Smooth muscle cell (in vitro differentiated cells): ENCODE measurements around the gene VDR. TPM values are rescaled to one million over a fixed set of nuclear protein-coding genes. Genes with fewer than 3 reads are reported as not detected.

Experiments used
- DNase-seq: peaks from one replicate; lab custom pipeline; 2025; ENCODE audit not compliant: unreplicated experiment; lab: John Stamatoyannopoulos, UW
- H2AFZ ChIP-seq: fragments of 200-600 bp; sonication (generic); 2 replicates; pipeline ENCODE4 v1.6.0; 2016; ENCODE audit warnings: antibody characterized with exemption, low read depth, mild to moderate bottlenecking
- H3F3A ChIP-seq: fragments of 200-600 bp; sonication (generic); 2 replicates; pipeline ENCODE4 v1.6.0; 2017; ENCODE audit warnings: antibody characterized with exemption, low read depth
- H3K27ac ChIP-seq: fragments of 200-600 bp; sonication (generic); 2 replicates; pipeline ENCODE4 v1.5.1; 2016; ENCODE audit warnings: low read depth, mild to moderate bottlenecking
- H3K27me3 ChIP-seq: fragments of 200-600 bp; sonication (generic); 2 replicates; pipeline ENCODE4 v1.6.1; 2016; ENCODE audit warnings: low read depth, mild to moderate bottlenecking
- H3K36me3 ChIP-seq: fragments of 200-600 bp; sonication (generic); 2 replicates; pipeline ENCODE4 v1.5.1; 2016; ENCODE audit warnings: low read depth
- H3K4me1 ChIP-seq: fragments of 200-600 bp; sonication (generic); 2 replicates; pipeline ENCODE4 v1.5.1; 2016; ENCODE audit warnings: low read depth
- H3K4me2 ChIP-seq: fragments of 200-600 bp; sonication (generic); 2 replicates; pipeline ENCODE4 v1.6.0; 2016; ENCODE audit warnings: mild to moderate bottlenecking
- H3K4me3 ChIP-seq: fragments of 200-600 bp; sonication (generic); 2 replicates; pipeline ENCODE4 v1.5.1; 2016; ENCODE audit warnings: mild to moderate bottlenecking
- H3K79me2 ChIP-seq: fragments of 200-600 bp; sonication (generic); 2 replicates; pipeline ENCODE4 v1.6.0; 2016; ENCODE audit warnings: low read depth, mild to moderate bottlenecking
- H3K9ac ChIP-seq: fragments of 200-600 bp; sonication (generic); 2 replicates; pipeline ENCODE4 v1.6.0; 2016; ENCODE audit warnings: low read depth
- H3K9me3 ChIP-seq: fragments of 200-600 bp; sonication (generic); replicated peaks from 2 replicates; pipeline ENCODE4 v1.5.1; 2016; ENCODE audit warnings: low read depth
- H4K20me1 ChIP-seq: fragments of 200-600 bp; sonication (generic); 2 replicates; pipeline ENCODE4 v1.6.0; 2016; ENCODE audit warnings: low read depth
- WGBS: methylation state at CpG from one replicate; pipeline ENCODE4 v1.1.7; 2016; ENCODE audit warnings: low lambda C conversion rate; 5-methylcytosine and 5-hydroxymethylcytosine counted together
- polyA plus RNA-seq: library from polyadenylated mRNA; unstranded; fragments of >200 nt; fragmentation: Nextera tagmentation; extraction: Ambion mirVana; gene quantifications from 2 replicates; pipeline ENCODE4 v1.2.1, GENCODE V29; 2016
- total RNA-seq: library from RNA; depleted of rRNA; stranded (reverse); fragments of >200 nt; gene quantifications from 2 replicates; pipeline ENCODE4 v1.2.3, GENCODE V29; 2014
- TF ChIP-seq, protein P1 (sequence below): fragments of 200-600 bp; sonication (generic); IDR thresholded peaks from 2 replicates; pipeline ENCODE4 v1.5.1; 2017; ENCODE audit warnings: borderline replicate concordance, mild to moderate bottlenecking, antibody characterized with exemption; ENCODE audit not compliant: insufficient read depth, poor library complexity, severe bottlenecking

VDR gene
- total and polyA plus RNA-seq, 2 experiments from 2014 or later: 8.0 to 16.5 TPM

GRCh38 chr12:47850153-47851084 lies 54.4 kb downstream of the VDR start:
- Histone ChIP-seq H3K36me3 (no peaks in the 10 kb centered on the region), H3F3A (no peaks in the 10 kb centered on the region), H3K9ac (no peak overlapping the region), H4K20me1 (no peaks in the 10 kb centered on the region), H3K79me2 (no peaks in the 10 kb centered on the region), H2AFZ (no peak overlapping the region), H3K27me3 (no peaks in the 10 kb centered on the region), H3K4me1 (peaks cover 10% of the 10 kb centered on the region), H3K27ac (no peak overlapping the region), H3K4me3 (no peak overlapping the region), H3K4me2 (peak overlapping the region; percentile 22), H3K9me3 (no peaks in the 10 kb centered on the region)
- TF ChIP-seq, protein P1, sequence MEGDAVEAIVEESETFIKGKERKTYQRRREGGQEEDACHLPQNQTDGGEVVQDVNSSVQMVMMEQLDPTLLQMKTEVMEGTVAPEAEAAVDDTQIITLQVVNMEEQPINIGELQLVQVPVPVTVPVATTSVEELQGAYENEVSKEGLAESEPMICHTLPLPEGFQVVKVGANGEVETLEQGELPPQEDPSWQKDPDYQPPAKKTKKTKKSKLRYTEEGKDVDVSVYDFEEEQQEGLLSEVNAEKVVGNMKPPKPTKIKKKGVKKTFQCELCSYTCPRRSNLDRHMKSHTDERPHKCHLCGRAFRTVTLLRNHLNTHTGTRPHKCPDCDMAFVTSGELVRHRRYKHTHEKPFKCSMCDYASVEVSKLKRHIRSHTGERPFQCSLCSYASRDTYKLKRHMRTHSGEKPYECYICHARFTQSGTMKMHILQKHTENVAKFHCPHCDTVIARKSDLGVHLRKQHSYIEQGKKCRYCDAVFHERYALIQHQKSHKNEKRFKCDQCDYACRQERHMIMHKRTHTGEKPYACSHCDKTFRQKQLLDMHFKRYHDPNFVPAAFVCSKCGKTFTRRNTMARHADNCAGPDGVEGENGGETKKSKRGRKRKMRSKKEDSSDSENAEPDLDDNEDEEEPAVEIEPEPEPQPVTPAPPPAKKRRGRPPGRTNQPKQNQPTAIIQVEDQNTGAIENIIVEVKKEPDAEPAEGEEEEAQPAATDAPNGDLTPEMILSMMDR: no peak
- no peak for DNase-seq
- WGBS: 18% methylated on average over 11 of the region's 12 CpGs

- H3K27ac ChIP-seq: no peak overlapping the region
- no peaks in the 10 kb centered on the region for H3K27me3 ChIP-seq
- peaks cover 10% of the 10 kb centered on the region for H3K4me1 ChIP-seq
- TF ChIP-seq, protein P1: no peak
- H3K36me3 ChIP-seq: no peaks in the 10 kb centered on the region
- no peaks in the 10 kb centered on the region for H3K79me2 ChIP-seq
- H4K20me1 ChIP-seq: no peaks in the 10 kb centered on the region
- no peaks in the 10 kb centered on the region for H3K9me3 ChIP-seq
- H3K9ac ChIP-seq: no peak overlapping the region
- DNase-seq: no peak
- no peak overlapping the region for H3K4me2 ChIP-seq
- no peak overlapping the region for H3K4me3 ChIP-seq
- no peaks in the 10 kb centered on the region for H3F3A ChIP-seq
- 48% methylated on average over 5 of the region's 5 CpGs for WGBS
- H2AFZ ChIP-seq: no peak overlapping the region
These were observed 55.5 kb downstream of the VDR start for GRCh38 chr12:47849261-47849660.

GRCh38 chr12:47848853-47849252 lies 55.9 kb downstream of the VDR start:
- H3K4me2 ChIP-seq: no peak overlapping the region
- H3F3A ChIP-seq: no peaks in the 10 kb centered on the region
- no peak overlapping the region for H3K4me3 ChIP-seq
- 72% methylated on average over 5 of the region's 5 CpGs for WGBS
- no peak overlapping the region for H2AFZ ChIP-seq
- H3K36me3 ChIP-seq: no peaks in the 10 kb centered on the region
- TF ChIP-seq, protein P1: no peak
- H3K79me2 ChIP-seq: no peaks in the 10 kb centered on the region
- no peak overlapping the region for H3K27ac ChIP-seq
- H3K9me3 ChIP-seq: no peaks in the 10 kb centered on the region
- H3K9ac ChIP-seq: no peak overlapping the region
- DNase-seq: no peak
- peaks cover 10% of the 10 kb centered on the region for H3K4me1 ChIP-seq
- no peaks in the 10 kb centered on the region for H3K27me3 ChIP-seq
- H4K20me1 ChIP-seq: no peaks in the 10 kb centered on the region
